ENCODE measurements around the gene THADA. TPM values are rescaled to one million over a fixed set of nuclear protein-coding genes. Genes with fewer than 3 reads are reported as not detected.
A peak's percentile ranks its signal among the peaks of the same experiment; 100 is the strongest.

THADA gene
- total and polyA plus RNA-seq, 8 donors, result 9.4 to 25.1 (median 18.2) TPM

DNA sequence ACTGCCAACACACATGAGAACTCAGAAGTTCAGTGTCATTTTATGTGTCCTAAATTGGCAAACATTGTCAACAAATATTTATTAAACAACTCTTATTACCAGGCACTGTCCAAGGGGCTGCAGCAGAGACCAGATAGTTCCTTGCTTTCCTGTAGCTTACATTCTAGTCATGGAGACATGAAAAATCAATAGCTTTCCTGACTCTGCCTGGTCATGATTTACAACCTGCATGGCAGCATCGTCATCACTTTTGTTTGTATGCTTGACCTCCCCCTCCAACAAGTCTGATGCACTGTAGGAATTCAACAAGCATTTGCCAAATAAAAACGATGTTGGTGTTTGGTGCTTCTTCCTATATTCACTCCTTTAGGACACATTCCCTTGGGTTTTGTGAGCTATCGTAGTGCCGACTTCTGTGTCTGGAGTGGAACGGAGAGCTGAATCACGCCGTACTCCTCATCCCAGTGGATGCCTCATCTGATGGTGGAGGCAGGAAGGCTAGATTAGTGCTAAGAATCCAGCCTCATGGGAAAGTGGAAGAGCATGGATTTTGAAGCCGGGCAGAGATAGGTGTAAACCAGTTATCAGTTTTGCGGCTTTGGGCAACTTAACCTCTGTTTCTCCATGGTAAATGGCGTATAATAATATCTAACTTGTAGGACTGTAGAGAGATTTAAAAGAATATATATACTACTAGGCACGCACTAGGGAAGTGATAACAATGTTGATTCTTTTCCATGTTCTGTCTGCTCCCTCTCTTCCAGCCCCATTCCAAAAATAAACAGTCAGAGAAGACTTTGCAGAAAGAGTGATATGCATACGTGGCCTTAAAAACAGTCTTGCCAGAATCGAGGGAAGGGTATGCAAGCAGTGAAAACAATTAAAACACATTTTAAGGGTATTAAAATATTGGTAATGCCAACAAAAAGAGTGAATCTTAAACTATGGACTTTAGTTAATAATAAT is 249.0 kb downstream of the THADA start:
- Histone ChIP-seq H3K4me1 (peaks cover 17 to 33% (median 30%) of the 10 kb centered on the region in 3 donors), H3K36me3 (no peaks in the 10 kb centered on the region), H3K27ac (peak overlapping the region in 2 of 4 donors; percentile 41 to 62), H3K27me3 (no peaks in the 10 kb centered on the region), H3K4me3 (no peak overlapping the region), H3K9me3 (no peaks in the 10 kb centered on the region)
- TF ChIP-seq CTCF (IDR thresholded peaks at IDR 0.05), result no peak
- DNase-seq, result no peak
- 76 to 79% methylated on average over 13 of the region's 13 CpGs for WGBS, 2 donors
- no peak for FAIRE-seq
- no peak for ATAC-seq
- intact Hi-C loops (cut with DNase I), result no loop called here

- WGBS, 2 donors, result 57 to 76% methylated on average over 5 of the region's 5 CpGs
- Histone ChIP-seq H3K4me1 (peaks cover 17 to 33% (median 30%) of the 10 kb centered on the region in 3 donors), H3K27me3 (no peaks in the 10 kb centered on the region), H3K4me3 (no peak overlapping the region), H3K27ac (peak overlapping the region in 2 of 4 donors; percentile 41 to 62), H3K36me3 (no peaks in the 10 kb centered on the region), H3K9me3 (no peaks in the 10 kb centered on the region)
- intact Hi-C loops (cut with DNase I), result no loop called here
- TF ChIP-seq CTCF (IDR thresholded peaks at IDR 0.05), result no peak
- peak in 2 of 4 donors; percentile 5 for ATAC-seq
- no peak for DNase-seq
- FAIRE-seq, result no peak
Observed at GRCh38 chr2:43345872-43346271, 250.0 kb downstream of the THADA start.

- TF ChIP-seq CTCF (IDR thresholded peaks at IDR 0.05), result no peak
- peak; percentile 14 to 40 (median 20) for ATAC-seq
- no peak for DNase-seq
- H3K9me3 ChIP-seq, result no peaks in the 10 kb centered on the region
- H3K27ac ChIP-seq, result peak overlapping the region in 2 of 4 donors; percentile 41 to 62
- FAIRE-seq, result no peak
- H3K4me1 ChIP-seq, result peaks cover 17 to 33% (median 30%) of the 10 kb centered on the region in 3 donors
- H3K4me3 ChIP-seq, result no peak overlapping the region
- no peaks in the 10 kb centered on the region for H3K36me3 ChIP-seq
- whole genome bisulfite sequencing, 2 donors, result 32 to 38% methylated on average over 5 of the region's 5 CpGs
- no peaks in the 10 kb centered on the region for H3K27me3 ChIP-seq
- intact Hi-C loops (cut with DNase I), result no loop called here
Observed at GRCh38 chr2:43345391-43345813, 250.4 kb downstream of the THADA start.

- peaks cover 17 to 33% (median 30%) of the 10 kb centered on the region in 3 donors for H3K4me1 ChIP-seq
Observed at GRCh38 chr2:43344868-43345373, 250.9 kb downstream of the THADA start.

More at GRCh38 chr2:43344868-43345373, 250.9 kb downstream of the THADA start:
- DNase-seq, result no peak
- Histone ChIP-seq H3K9me3 (no peaks in the 10 kb centered on the region), H3K27me3 (no peaks in the 10 kb centered on the region), H3K27ac (peak overlapping the region in 2 of 4 donors; percentile 41 to 62), H3K36me3 (no peaks in the 10 kb centered on the region), H3K4me3 (no peak overlapping the region)
- intact Hi-C loops (cut with DNase I), result no loop called here
- TF ChIP-seq CTCF (IDR thresholded peaks at IDR 0.05), result no peak
- ATAC-seq, result peak in 3 of 4 donors; percentile 9 to 38 (median 20)
- WGBS, 2 donors, result 27 to 30% methylated on average over 5 of the region's 5 CpGs
- FAIRE-seq, result no peak

Data from pancreas (tissue), 10 donors.